A549 (cell line): ENCODE data around the gene FNBP1L.

Experiments
- FOXS1 ChIP-seq: fragments of 250-450 bp; sonication (Bioruptor Pico); IDR thresholded peaks from 2 replicates; pipeline ENCODE4 v1.5.0; 2020; ENCODE audit warnings: mild to moderate bottlenecking, moderate library complexity
- MYC ChIP-seq: IDR thresholded peaks from 2 replicates; pipeline ENCODE4 v1.6.1; 2012; ENCODE audit warnings: mild to moderate bottlenecking, inconsistent platforms, low read length, improper control_type of control experiment, borderline replicate concordance
- ZFP36 ChIP-seq: fragments of 450-650 bp; IDR thresholded peaks from 2 replicates; pipeline ENCODE4 v1.6.1; 2014; ENCODE audit warnings: borderline replicate concordance; ENCODE audit not compliant: partially characterized antibody
- ZSCAN20 ChIP-seq: fragments of 250-450 bp; sonication (Bioruptor Pico); IDR thresholded peaks from 2 replicates; pipeline ENCODE4 v1.8.0; 2022; ENCODE audit warnings: mild to moderate bottlenecking, moderate library complexity
- TF ChIP-seq, protein P1 (sequence below): IDR thresholded peaks from 2 replicates; pipeline ENCODE4 v1.6.1; 2012
- TF ChIP-seq, protein P2 (sequence below): IDR thresholded peaks from 2 replicates; pipeline ENCODE4 v1.6.1; 2012

DNA sequence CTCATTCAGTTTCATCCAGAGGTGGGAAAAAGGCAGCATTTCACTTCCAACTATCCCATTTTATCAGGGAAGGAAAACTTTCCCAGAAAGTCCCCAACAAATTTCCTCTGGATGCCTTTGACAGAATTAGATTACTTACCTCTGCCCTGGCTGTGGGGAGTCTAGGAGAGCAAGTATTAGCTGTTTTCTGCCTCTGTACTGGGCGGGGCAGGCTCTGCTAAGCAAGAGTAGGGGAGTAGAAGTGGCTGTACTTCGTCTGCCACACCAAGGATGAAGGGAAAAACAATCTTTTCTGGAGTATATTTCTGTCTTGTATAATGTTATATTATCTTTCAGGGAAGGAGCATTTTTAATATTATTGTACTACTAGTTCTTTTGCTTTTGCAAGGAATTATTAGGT lies 78.5 kb downstream of the FNBP1L start:
- TF ChIP-seq ZSCAN20 (CRISPR knock-in tag): no peak
- TF ChIP-seq, protein P1, sequence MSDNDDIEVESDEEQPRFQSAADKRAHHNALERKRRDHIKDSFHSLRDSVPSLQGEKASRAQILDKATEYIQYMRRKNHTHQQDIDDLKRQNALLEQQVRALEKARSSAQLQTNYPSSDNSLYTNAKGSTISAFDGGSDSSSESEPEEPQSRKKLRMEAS: no peak
- no peak for TF ChIP-seq MYC
- TF ChIP-seq FOXS1 (CRISPR knock-in tag): no peak
- TF ChIP-seq, protein P2, sequence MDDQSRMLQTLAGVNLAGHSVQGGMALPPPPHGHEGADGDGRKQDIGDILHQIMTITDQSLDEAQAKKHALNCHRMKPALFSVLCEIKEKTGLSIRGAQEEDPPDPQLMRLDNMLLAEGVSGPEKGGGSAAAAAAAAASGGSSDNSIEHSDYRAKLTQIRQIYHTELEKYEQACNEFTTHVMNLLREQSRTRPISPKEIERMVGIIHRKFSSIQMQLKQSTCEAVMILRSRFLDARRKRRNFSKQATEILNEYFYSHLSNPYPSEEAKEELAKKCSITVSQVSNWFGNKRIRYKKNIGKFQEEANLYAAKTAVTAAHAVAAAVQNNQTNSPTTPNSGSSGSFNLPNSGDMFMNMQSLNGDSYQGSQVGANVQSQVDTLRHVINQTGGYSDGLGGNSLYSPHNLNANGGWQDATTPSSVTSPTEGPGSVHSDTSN: no peak
- TF ChIP-seq ZFP36: no peak
